Thymus (tissue), 11 donors: ENCODE measurements around the gene CNOT6L. TPM values are rescaled to one million over a fixed set of nuclear protein-coding genes. Genes with fewer than 3 reads are reported as not detected.
A peak's percentile ranks its signal among the peaks of the same experiment; 100 is the strongest.

Source experiments
- DNase-seq, 9 donors: peaks; one replicate each; pipeline ENCODE4 v3.0.0-alpha.2; 2013; ENCODE audit warnings: low spot score in 9 of 9, low read depth in 6 of 9, missing footprints in 1 of 9
- H3K27ac ChIP-seq, 2 donors: one replicate each; pipeline ENCODE4 v1.5.1; 2013; ENCODE audit warnings: control low read depth in 1 of 2, low read depth in 1 of 2, low read length in 1 of 2, mild to moderate bottlenecking in 1 of 2, moderate library complexity in 1 of 2
- H3K27me3 ChIP-seq, 2 donors: one replicate each; pipeline ENCODE4 v1.5.1; 2013; ENCODE audit warnings: low read length in 1 of 2; ENCODE audit not compliant: control insufficient read depth in 2 of 2, insufficient read depth in 1 of 2
- H3K36me3 ChIP-seq, 2 donors: one replicate each; pipeline ENCODE4 v1.5.1; 2013; ENCODE audit warnings: low read length in 1 of 2, mild to moderate bottlenecking in 1 of 2, moderate library complexity in 1 of 2; ENCODE audit not compliant: control insufficient read depth in 2 of 2, insufficient read depth in 2 of 2
- H3K4me1 ChIP-seq, 2 donors: one replicate each; pipeline ENCODE4 v1.5.1; 2013; ENCODE audit warnings: low read length in 2 of 2; ENCODE audit not compliant: control insufficient read depth in 2 of 2, insufficient read depth in 2 of 2
- H3K4me3 ChIP-seq, 2 donors: one replicate each; pipeline ENCODE4 v1.5.1; 2013; ENCODE audit warnings: low read length in 2 of 2, control low read depth in 1 of 2, mild to moderate bottlenecking in 1 of 2
- H3K9me3 ChIP-seq, 2 donors: one replicate each; pipeline ENCODE4 v1.5.1; 2013; ENCODE audit warnings: low read length in 1 of 2, mild to moderate bottlenecking in 1 of 2; ENCODE audit not compliant: control insufficient read depth in 2 of 2, insufficient read depth in 1 of 2
- WGBS: extraction: QIAGEN DNeasy Blood & Tissue Kit; methylation state at CpG from one replicate; pipeline ENCODE4 v1.1.7; 2013; 5-methylcytosine and 5-hydroxymethylcytosine counted together
- polyA plus RNA-seq: library from polyadenylated mRNA; stranded (reverse); fragments of 200-250 nt; gene quantifications from one replicate; pipeline ENCODE4 v1.2.3, GENCODE V29; 2013
- total RNA-seq: library from RNA; stranded (reverse); fragments of 120-200 nt; gene quantifications from one replicate; pipeline ENCODE4 v1.2.4, GENCODE V29; 2013
- donor health status: healthy.

CNOT6L gene
- total and polyA plus RNA-seq, 2 donors: 28.4 to 39.4 TPM

DNA sequence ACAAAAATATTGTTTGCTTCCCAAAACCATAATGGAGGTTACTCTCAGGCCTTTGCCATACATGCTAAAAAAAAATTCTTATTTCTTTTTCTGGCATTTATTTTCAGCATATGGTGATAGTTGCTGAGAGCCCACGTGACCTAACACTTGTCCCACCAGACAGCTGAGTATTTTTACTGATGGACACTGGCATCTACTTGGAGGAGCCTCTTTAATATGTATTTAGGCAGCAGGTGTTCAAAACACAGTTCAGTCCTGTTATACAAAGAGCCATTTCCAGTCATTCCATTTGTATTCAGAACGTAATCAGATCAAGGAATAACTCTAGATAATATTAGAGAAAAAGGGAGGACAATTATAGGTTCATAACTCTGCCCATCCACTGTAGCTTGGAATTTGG is 118.0 kb downstream of the CNOT6L start:
- no peaks in the 10 kb centered on the region for H3K27me3 ChIP-seq
- no peaks in the 10 kb centered on the region for H3K4me1 ChIP-seq
- H3K36me3 ChIP-seq: no peaks in the 10 kb centered on the region
- no peaks in the 10 kb centered on the region for H3K9me3 ChIP-seq
- H3K4me3 ChIP-seq: no peak overlapping the region
- 94% methylated on average over 2 of the region's 2 CpGs for WGBS
- no peak for DNase-seq
- H3K27ac ChIP-seq: no peak overlapping the region

DNA sequence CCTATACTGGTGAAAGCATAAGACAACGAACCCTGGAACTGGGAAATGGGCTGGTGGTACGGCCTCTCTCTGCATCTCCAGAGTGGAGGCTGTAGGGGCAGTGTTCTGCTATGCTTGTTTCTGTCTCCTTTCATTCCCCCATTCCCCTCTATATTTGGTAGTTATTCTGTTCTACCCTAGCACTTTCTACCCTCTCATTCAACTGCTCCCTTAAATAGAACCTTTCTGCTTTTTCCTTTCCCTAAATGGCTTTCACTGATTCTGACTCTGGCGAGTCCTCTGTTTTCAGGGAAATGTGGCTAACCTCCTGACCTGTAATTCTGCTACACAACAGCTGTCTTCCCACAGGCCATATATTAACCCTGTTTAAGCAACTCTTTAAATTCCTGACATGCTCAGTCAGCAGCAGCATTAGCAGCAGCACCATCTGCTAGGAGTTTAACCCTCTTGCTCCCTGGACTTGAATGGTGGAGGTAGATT is 119.4 kb downstream of the CNOT6L start:
- Histone ChIP-seq H3K4me1 (no peaks in the 10 kb centered on the region), H3K9me3 (no peaks in the 10 kb centered on the region), H3K27ac (no peak overlapping the region), H3K27me3 (no peaks in the 10 kb centered on the region), H3K36me3 (no peaks in the 10 kb centered on the region), H3K4me3 (no peak overlapping the region)
- 90% methylated on average over 3 of the region's 3 CpGs for WGBS
- DNase-seq: no peak

DNA sequence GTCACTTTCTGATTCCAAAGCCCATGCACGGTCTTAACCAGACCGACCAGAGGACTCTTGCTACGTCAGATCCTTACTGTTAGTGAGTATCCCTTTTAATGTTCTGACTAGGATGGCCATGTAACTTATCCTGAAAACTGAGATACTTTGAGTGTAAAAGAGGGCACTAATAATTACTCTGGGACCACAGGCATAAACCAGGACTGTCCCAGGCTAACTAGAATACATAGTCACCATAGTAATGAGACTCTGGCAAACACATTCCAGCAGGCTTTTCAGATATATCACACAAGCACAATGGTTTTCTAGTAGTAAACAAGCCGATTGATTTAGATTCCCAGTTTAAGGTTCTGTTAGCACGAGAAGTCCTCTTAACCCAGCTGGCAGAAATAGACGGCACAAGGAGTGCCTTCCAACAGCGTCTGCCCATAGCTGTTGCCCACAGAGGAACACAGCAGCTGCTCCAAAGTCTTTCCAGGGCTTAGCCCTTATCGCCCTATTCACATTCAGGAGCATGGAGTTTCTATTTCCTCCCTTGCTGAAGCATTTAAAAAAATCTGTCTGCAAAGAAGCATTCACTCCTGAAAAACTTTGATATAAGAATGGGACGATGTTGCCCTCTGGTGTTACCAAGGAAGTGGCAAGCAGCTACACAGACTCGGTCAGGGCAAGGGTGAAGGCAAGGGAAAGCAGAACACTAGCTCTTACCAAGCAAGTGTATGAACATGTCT is 121.1 kb downstream of the CNOT6L start:
- H3K36me3 ChIP-seq: no peaks in the 10 kb centered on the region
- 79% methylated on average over 10 of the region's 10 CpGs for WGBS
- H3K9me3 ChIP-seq: no peaks in the 10 kb centered on the region
- no peak overlapping the region for H3K4me3 ChIP-seq
- H3K27me3 ChIP-seq: no peaks in the 10 kb centered on the region
- no peaks in the 10 kb centered on the region for H3K4me1 ChIP-seq
- DNase-seq: peak in 5 of 9 donors; percentile 3 to 20 (median 5)
- H3K27ac ChIP-seq: no peak overlapping the region

GRCh38 chr4:77695774-77696173 is 123.4 kb downstream of the CNOT6L start:
- Histone ChIP-seq H3K36me3 (no peaks in the 10 kb centered on the region), H3K27me3 (no peaks in the 10 kb centered on the region), H3K4me3 (no peak overlapping the region), H3K9me3 (no peaks in the 10 kb centered on the region), H3K4me1 (no peaks in the 10 kb centered on the region), H3K27ac (no peak overlapping the region)
- DNase-seq: no peak
- 98% methylated on average over 2 of the region's 2 CpGs for WGBS

- no peaks in the 10 kb centered on the region for H3K27me3 ChIP-seq
- no peaks in the 10 kb centered on the region for H3K9me3 ChIP-seq
- H3K4me3 ChIP-seq: no peak overlapping the region
- no peaks in the 10 kb centered on the region for H3K36me3 ChIP-seq
- no peak for DNase-seq
- H3K27ac ChIP-seq: no peak overlapping the region
- H3K4me1 ChIP-seq: no peaks in the 10 kb centered on the region
- over 99% methylated on average over 5 of the region's 5 CpGs for WGBS
Observed at GRCh38 chr4:77692847-77693432, 126.2 kb downstream of the CNOT6L start.

DNA sequence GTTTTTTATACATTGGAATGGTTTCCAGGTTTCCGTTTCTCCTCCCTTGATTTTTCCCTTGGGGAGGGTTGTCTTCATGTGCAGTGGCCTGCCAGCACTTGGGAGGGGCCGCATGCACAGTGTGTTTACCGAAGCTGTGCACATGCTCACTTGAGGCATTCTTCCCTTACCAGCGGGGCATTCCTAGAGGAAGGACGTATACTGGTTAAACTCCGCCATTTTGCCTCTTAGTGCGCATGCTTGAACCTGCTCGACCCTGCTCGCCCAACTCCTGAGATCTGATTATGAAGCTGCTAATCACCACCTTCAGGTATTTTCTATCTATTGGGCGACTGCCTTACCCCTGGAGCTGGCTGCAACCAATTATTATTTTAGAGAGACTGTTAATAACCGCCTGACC is 137.4 kb downstream of the CNOT6L start:
- no peak overlapping the region for H3K27ac ChIP-seq
- H3K4me3 ChIP-seq: no peak overlapping the region
- no peaks in the 10 kb centered on the region for H3K4me1 ChIP-seq
- 97% methylated on average over 11 of the region's 11 CpGs for WGBS
- H3K27me3 ChIP-seq: no peaks in the 10 kb centered on the region
- DNase-seq: no peak
- H3K9me3 ChIP-seq: no peaks in the 10 kb centered on the region
- H3K36me3 ChIP-seq: no peaks in the 10 kb centered on the region

DNA sequence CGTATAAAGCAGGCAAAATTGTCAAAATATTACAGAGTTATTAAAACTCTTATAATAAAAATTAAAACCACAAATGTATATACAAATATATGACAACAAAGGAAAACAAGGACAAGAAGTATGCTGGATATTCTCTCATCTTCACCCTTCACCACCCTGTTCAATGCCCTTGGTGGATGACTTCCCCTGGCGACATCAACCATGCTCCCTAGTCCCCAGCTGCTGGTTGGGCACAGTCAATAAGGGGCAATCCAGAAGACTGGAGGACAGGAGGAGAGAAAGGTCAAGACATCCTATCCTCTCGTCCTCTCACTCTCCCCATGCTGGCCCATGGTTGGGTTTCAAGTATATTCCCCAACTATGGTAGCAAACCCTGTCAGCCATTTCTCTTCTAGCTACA is 142.3 kb downstream of the CNOT6L start:
- DNase-seq: no peak
- WGBS: 97% methylated on average over 3 of the region's 3 CpGs
- no peaks in the 10 kb centered on the region for H3K27me3 ChIP-seq
- no peaks in the 10 kb centered on the region for H3K4me1 ChIP-seq
- H3K27ac ChIP-seq: no peak overlapping the region
- no peaks in the 10 kb centered on the region for H3K36me3 ChIP-seq
- H3K9me3 ChIP-seq: no peaks in the 10 kb centered on the region
- H3K4me3 ChIP-seq: no peak overlapping the region

DNA sequence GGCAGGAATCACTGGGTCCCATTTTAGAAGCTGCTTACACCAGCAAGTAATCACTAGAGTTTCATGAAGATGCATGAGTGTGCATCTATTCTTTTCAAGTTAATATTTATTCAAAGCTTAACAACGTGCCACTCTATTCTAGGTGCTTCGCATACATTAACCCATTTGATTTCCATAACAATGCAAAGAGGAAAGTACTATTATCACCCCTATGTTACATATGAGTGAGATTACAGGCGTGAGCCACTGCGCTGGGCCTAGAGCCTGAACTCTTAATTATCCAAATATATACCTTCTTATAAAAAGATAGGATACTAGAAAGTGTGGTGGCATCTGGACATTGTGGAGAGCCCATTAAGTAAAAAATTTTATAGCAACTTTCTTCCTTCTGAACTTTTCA is 148.1 kb downstream of the CNOT6L start:
- Histone ChIP-seq H3K27me3 (no peaks in the 10 kb centered on the region), H3K4me3 (no peak overlapping the region), H3K9me3 (no peaks in the 10 kb centered on the region), H3K36me3 (no peaks in the 10 kb centered on the region), H3K27ac (no peak overlapping the region), H3K4me1 (no peaks in the 10 kb centered on the region)
- WGBS: 99% methylated on average over 4 of the region's 4 CpGs
- DNase-seq: no peak

DNA sequence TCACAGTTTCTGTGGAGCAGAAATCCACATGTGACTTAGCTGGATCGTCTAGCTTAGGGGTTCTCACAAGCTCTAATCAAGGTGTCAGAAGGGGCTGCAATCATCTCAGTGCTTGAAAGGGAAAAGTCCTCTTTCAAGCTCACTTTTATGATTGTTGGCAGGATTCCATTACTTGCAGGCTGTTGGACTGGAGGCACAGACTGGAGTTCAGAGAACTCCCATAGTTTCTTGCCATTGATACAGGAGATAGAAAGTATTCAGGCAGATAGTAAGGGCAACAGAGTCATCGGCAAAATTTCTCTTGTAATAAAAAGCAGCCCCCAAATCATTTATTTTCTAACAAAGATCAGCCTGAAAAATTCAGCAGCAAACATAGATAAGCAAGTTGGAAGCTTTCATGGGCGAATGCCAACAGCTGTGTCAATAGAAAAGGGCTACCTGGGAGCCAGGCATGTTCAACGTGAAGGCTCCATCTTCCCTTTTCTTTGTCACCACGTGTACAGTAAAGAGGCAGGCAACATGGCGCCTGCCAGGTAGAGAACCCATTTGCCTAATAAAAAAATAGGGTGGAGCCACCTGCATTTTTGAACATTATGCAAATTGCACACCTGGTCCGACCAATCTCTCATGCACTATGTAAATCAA is 149.1 kb downstream of the CNOT6L start:
- Histone ChIP-seq H3K36me3 (no peaks in the 10 kb centered on the region), H3K27me3 (no peaks in the 10 kb centered on the region), H3K4me1 (no peaks in the 10 kb centered on the region), H3K27ac (no peak overlapping the region), H3K9me3 (no peaks in the 10 kb centered on the region), H3K4me3 (no peak overlapping the region)
- DNase-seq: no peak
- 88% methylated on average over 7 of the region's 7 CpGs for WGBS
